Naive thymus-derived CD4-positive, alpha-beta T cell (primary cell): ENCODE measurements around the gene MRPS12. TPM values are rescaled to one million over a fixed set of nuclear protein-coding genes. Genes with fewer than 3 reads are reported as not detected.

Experiments
- ATAC-seq: fragments of 150-1000 bp; cut with Tn5 transposase; 2 replicates; pipeline ENCODE4 v1.10.0; 2021; ENCODE audit warnings: mild to moderate bottlenecking, moderate library complexity
- CTCF ChIA-PET: fragments of 350-600 bp; sonication (Branson Sonifier 250); formaldehyde crosslinking; loops from one replicate; lab custom pipeline; 2021; ENCODE audit warnings: antibody characterized with exemption; lab: Charles Lee
- POLR2A ChIA-PET: fragments of 350-600 bp; sonication (Branson Sonifier 250); formaldehyde crosslinking; loops from one replicate; lab custom pipeline; 2021; ENCODE audit warnings: antibody characterized with exemption, inconsistent platforms; lab: Charles Lee
- DNase-seq, 9 donors: peaks; one replicate each; pipeline versions ENCODE4 v3.0.0 to v3.0.0-alpha.2; 2020 to 2022; ENCODE audit warnings: mixed read lengths in 1 of 9
- H3K27ac ChIP-seq: one replicate; pipeline ENCODE4 v1.7.0; 2013; ENCODE audit warnings: mild to moderate bottlenecking, low read depth, low read length, moderate library complexity
- H3K27me3 ChIP-seq, 2 donors: one replicate each; pipeline ENCODE4 v1.7.0; 2013; ENCODE audit warnings: low read length in 2 of 2, mild to moderate bottlenecking in 2 of 2, moderate library complexity in 2 of 2; ENCODE audit not compliant: control insufficient read depth in 2 of 2, insufficient read depth in 2 of 2
- H3K36me3 ChIP-seq, 3 experiments: 1 replicate in 2 of 3; 2 replicates in 1 of 3; pipeline ENCODE4 v1.7.0; 2013; ENCODE audit warnings: low read length in 3 of 3, mild to moderate bottlenecking in 3 of 3, moderate library complexity in 1 of 3; ENCODE audit not compliant: insufficient read depth in 3 of 3, control insufficient read depth in 2 of 3
- H3K4me1 ChIP-seq, 2 donors: one replicate each; pipeline ENCODE4 v1.7.0; 2013; ENCODE audit warnings: low read length in 2 of 2, mild to moderate bottlenecking in 2 of 2, moderate library complexity in 1 of 2; ENCODE audit not compliant: control insufficient read depth in 2 of 2, insufficient read depth in 2 of 2
- H3K4me3 ChIP-seq: 2 replicates; pipeline ENCODE4 v1.7.0; 2013; ENCODE audit warnings: mild to moderate bottlenecking, low read length
- H3K9me3 ChIP-seq, 3 experiments: 1 replicate in 2 of 3; 2 replicates in 1 of 3; pipeline ENCODE4 v1.7.0; 2013; ENCODE audit warnings: low read length in 3 of 3; ENCODE audit not compliant: control insufficient read depth in 2 of 3
- H3K27ac Mint-ChIP-seq, 9 donors: one replicate each; pipeline ENCODE4 v1.8.0; 2020 to 2022; ENCODE audit warnings: mixed read lengths in 9 of 9, mild to moderate bottlenecking in 8 of 9, moderate library complexity in 5 of 9, inconsistent platforms in 2 of 9
- H3K27me3 Mint-ChIP-seq, 5 donors: one replicate each; pipeline ENCODE4 v1.8.0; 2021 to 2022; ENCODE audit warnings: mixed read lengths in 5 of 5, mild to moderate bottlenecking in 1 of 5
- H3K36me3 Mint-ChIP-seq, 5 donors: one replicate each; pipeline ENCODE4 v1.8.0; 2020 to 2022; ENCODE audit warnings: mixed read lengths in 5 of 5, mild to moderate bottlenecking in 3 of 5, inconsistent platforms in 1 of 5
- H3K4me1 Mint-ChIP-seq, 7 donors: one replicate each; pipeline ENCODE4 v1.8.0; 2020 to 2022; ENCODE audit warnings: mixed read lengths in 7 of 7, mild to moderate bottlenecking in 3 of 7, inconsistent platforms in 1 of 7
- H3K4me3 Mint-ChIP-seq, 10 donors: one replicate each; pipeline ENCODE4 v1.8.0; 2020 to 2022; ENCODE audit warnings: mild to moderate bottlenecking in 10 of 10, mixed read lengths in 10 of 10, moderate library complexity in 6 of 10, inconsistent platforms in 2 of 10
- H3K9me3 Mint-ChIP-seq, 11 donors: one replicate each; pipeline ENCODE4 v1.8.0; 2020 to 2022; ENCODE audit warnings: mixed read lengths in 11 of 11, mild to moderate bottlenecking in 4 of 11, inconsistent platforms in 1 of 11, moderate library complexity in 1 of 11
- intact Hi-C, 2 donors: fragments of 100-400 bp; cut with micrococcal nuclease; formaldehyde crosslinking; loops; one replicate each; pipeline ENCODE4 v1.15.1; 2023
- polyA plus RNA-seq, 2 donors: library from polyadenylated mRNA; unstranded; fragments of 300-500 nt; fragmentation: Illumina TruSeq; gene quantifications; one replicate each; pipeline ENCODE4 v1.2.3, GENCODE V29; 2021
- total RNA-seq, 6 experiments: library from RNA in 5 of 6; stranded (reverse) in 5 of 6; gene quantifications; 1 replicate in 5 of 6; 2 replicates in 1 of 6; pipeline ENCODE4 v1.2.3 and lab custom pipeline; 2021 to 2026

MRPS12 gene
- total and polyA plus RNA-seq, 7 experiments from 2014 or later = 14.0 to 93.4 (median 23.3) TPM

GRCh38 chr19:38920602-38921419 is 9.9 kb upstream of the MRPS12 start:
- POLR2A ChIA-PET = no interaction called here
- no peak overlapping the region for H3K4me3 Mint-ChIP-seq
- Histone ChIP-seq H3K27me3 (no peaks in the 10 kb centered on the region), H3K4me1 (peaks cover 0 to 15% of the 10 kb centered on the region in 2 donors), H3K4me3 (no peak overlapping the region), H3K36me3 (peaks cover 0 to 39% (median 2%) of the 10 kb centered on the region in 3 experiments), H3K27ac (no peak overlapping the region), H3K9me3 (no peaks in the 10 kb centered on the region)
- no peaks in the 10 kb centered on the region for H3K27me3 Mint-ChIP-seq
- CTCF ChIA-PET = no interaction called here
- DNase-seq (no peak), ATAC-seq (no peak)
- H3K27ac Mint-ChIP-seq = no peak overlapping the region
- peaks cover 0 to 22% (median 10%) of the 10 kb centered on the region in 5 donors for H3K36me3 Mint-ChIP-seq
- H3K4me1 Mint-ChIP-seq = peaks cover 0 to 6% (median 0%) of the 10 kb centered on the region in 7 donors
- intact Hi-C loops = no loop called here
- peaks cover 0 to 1% (median 0%) of the 10 kb centered on the region in 11 donors for H3K9me3 Mint-ChIP-seq

DNA sequence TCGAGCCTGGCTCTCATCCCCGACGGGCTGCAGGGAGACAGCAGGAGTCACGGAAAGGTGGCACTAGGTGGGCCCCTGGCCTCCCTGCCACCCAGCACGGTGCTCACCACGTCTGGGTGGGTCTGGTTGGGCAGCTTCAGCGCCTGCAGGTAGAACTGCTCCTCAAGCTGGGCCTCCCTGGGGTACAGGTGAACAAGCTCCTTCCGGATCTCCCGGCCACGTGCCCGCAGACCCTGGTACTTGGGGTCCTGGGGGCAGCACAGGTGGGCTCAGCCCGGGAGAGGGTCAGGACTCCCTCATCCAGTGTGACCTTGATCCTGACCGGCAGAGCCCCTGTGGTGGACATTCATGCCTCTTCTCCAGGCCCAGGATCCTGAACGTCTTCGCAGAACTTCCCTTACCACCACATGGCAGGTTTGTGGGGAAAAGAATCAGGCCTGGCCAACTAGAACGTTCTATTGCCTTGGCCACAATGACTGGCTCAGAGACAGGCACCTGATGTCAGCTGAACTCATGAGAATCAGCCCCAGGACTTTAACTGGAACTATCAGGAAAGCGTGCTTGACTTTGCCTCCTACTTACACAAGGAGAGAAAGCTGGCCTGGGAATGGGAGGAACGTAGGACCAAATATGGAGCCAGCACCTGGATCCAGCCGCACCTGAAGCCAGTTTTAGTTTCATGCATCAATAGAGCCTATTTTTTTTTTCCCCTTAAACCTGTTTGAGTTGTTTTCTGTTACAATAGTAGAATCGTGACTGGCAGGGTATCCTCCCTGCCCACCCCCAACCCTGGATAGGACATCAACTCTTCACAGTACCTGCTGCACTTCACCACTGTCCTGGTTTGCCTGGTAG is 9.1 kb upstream of the MRPS12 start:
- Mint-ChIP-seq H3K9me3 (peaks cover 0 to 1% (median 0%) of the 10 kb centered on the region in 11 donors), H3K27ac (peak overlapping the region in 1 of 9 donors; percentile 46), H3K4me1 (peaks cover 0 to 6% (median 0%) of the 10 kb centered on the region in 7 donors), H3K4me3 (no peak overlapping the region), H3K27me3 (no peaks in the 10 kb centered on the region), H3K36me3 (peaks cover 0 to 22% (median 10%) of the 10 kb centered on the region in 5 donors)
- intact Hi-C loops = no loop called here
- CTCF ChIA-PET = interaction anchor here (0.7 kb wide), 1 partner anchor 37 kb away, joined by 4 read pairs; no protein-coding TSS in a partner anchor
- Histone ChIP-seq H3K27ac (no peak overlapping the region), H3K27me3 (no peaks in the 10 kb centered on the region), H3K9me3 (no peaks in the 10 kb centered on the region), H3K36me3 (peaks cover 0 to 36% (median 2%) of the 10 kb centered on the region in 3 experiments), H3K4me3 (no peak overlapping the region), H3K4me1 (peaks cover 0 to 22% of the 10 kb centered on the region in 2 donors)
- no peak for DNase-seq
- POLR2A ChIA-PET = no interaction called here
- no peak for ATAC-seq

DNA sequence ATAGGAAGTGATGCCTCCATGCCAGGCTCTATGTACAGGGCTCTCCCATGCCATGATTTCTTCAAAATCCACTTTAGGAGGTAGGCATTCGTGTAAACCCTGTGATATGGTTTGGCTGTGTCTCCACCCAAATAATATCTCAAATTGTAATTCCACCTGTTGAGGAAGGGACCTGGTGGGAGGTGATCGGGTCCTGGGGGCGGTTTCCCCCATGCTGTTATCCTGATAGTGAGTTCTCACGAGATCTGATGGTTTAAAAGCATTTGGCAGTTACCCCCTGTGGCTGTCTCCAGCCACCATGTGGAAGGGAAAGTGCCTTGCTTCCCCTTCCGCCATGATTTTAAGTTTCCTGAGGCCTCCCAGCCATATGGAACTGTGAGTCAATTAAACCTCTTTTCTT is 8.3 kb upstream of the MRPS12 start:
- POLR2A ChIA-PET = interaction anchor here (0.7 kb wide), 1 partner anchor 51 kb away, joined by 3 read pairs; no protein-coding TSS in a partner anchor
- no peak overlapping the region for H3K27ac ChIP-seq
- peaks cover 0 to 1% (median 0%) of the 10 kb centered on the region in 11 donors for H3K9me3 Mint-ChIP-seq
- CTCF ChIA-PET = no interaction called here
- intact Hi-C loops = no loop called here
- H3K36me3 ChIP-seq = peaks cover 0 to 36% (median 2%) of the 10 kb centered on the region in 3 experiments
- peaks cover 0 to 28% of the 10 kb centered on the region in 2 donors for H3K4me1 ChIP-seq
- H3K4me3 ChIP-seq = no peak overlapping the region
- H3K36me3 Mint-ChIP-seq = peaks cover 0 to 22% (median 10%) of the 10 kb centered on the region in 5 donors
- ATAC-seq = no peak
- no peak overlapping the region for H3K4me3 Mint-ChIP-seq
- no peak overlapping the region for H3K27ac Mint-ChIP-seq
- peaks cover 0 to 7% (median 0%) of the 10 kb centered on the region in 7 donors for H3K4me1 Mint-ChIP-seq
- H3K27me3 Mint-ChIP-seq = no peaks in the 10 kb centered on the region
- H3K9me3 ChIP-seq = no peaks in the 10 kb centered on the region
- DNase-seq = no peak
- no peaks in the 10 kb centered on the region for H3K27me3 ChIP-seq

DNA sequence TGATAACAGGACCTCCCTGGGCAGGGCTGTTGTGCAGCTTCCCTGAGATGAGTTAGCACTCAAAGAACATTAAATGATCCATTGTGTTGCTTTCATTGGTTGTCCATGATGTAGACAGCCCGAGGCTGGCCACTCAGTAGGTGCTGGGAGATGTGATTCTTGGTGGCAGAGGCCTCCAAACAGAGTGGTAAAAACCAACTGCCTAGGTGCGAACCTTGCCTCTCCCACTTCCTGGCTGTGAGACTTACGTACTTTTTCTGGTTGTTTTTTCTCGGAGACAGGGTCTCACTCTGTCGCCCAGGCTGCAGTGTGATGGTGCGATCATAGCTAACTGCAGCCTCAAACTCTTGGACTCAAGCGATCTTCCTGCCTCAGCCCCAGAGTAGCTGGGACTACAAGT is 6.4 kb upstream of the MRPS12 start:
- ATAC-seq (peak; percentile 82), DNase-seq (no peak)
- Mint-ChIP-seq H3K4me1 (peaks cover 0 to 22% (median 13%) of the 10 kb centered on the region in 7 donors), H3K4me3 (no peak overlapping the region), H3K36me3 (peaks cover 0 to 26% (median 15%) of the 10 kb centered on the region in 5 donors), H3K9me3 (peaks cover 0 to 1% (median 0%) of the 10 kb centered on the region in 11 donors), H3K27me3 (no peaks in the 10 kb centered on the region), H3K27ac (peak overlapping the region in 1 of 9 donors; percentile 36)
- ChIA-PET CTCF (no interaction called here), POLR2A (no interaction called here)
- peaks cover 0 to 36% (median 2%) of the 10 kb centered on the region in 3 experiments for H3K36me3 ChIP-seq
- H3K9me3 ChIP-seq = no peaks in the 10 kb centered on the region
- H3K4me3 ChIP-seq = no peak overlapping the region
- H3K27ac ChIP-seq = no peak overlapping the region
- H3K27me3 ChIP-seq = no peaks in the 10 kb centered on the region
- intact Hi-C loops = no loop called here
- peaks cover 5 to 44% of the 10 kb centered on the region in 2 donors for H3K4me1 ChIP-seq

DNA sequence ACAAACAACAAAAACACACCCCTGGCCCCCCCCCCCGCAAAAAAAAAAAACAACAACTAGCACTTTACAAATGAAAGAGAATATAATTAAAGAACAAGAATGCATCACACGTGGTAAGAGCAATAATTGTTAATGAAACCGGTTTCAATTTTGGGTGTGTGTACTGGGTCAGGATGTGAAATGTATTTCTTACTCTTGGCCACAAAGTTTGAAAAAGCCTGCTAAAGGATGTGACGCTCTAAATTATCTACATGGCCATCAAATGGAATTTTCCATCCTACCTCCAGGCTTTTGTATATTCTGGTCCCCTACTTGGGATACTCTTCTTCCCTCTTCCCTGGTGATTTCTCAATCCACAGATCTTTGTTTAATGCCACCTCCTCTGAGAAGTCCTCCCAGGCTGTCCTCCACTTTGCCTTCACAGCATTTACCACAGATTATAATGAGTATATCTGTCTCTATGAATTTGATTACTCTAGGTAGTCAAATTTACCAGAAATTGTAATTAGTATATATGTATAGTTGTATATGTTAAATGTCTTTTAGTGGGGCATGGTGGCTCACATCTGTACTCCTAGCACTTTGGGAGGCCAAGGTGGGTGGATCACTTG is 2.2 kb upstream of the MRPS12 start:
- Histone ChIP-seq H3K27ac (no peak overlapping the region), H3K9me3 (no peaks in the 10 kb centered on the region), H3K27me3 (no peaks in the 10 kb centered on the region), H3K4me1 (peaks cover 21 to 64% of the 10 kb centered on the region in 2 donors), H3K36me3 (peaks cover 0 to 30% (median 2%) of the 10 kb centered on the region in 3 experiments), H3K4me3 (no peak overlapping the region)
- H3K27ac Mint-ChIP-seq = peak overlapping the region in 5 of 9 donors; percentile 1 to 66 (median 31)
- ChIA-PET CTCF (interaction anchor here (1.0 to 2.9 kb wide), 2 partner anchors 28 to 59 kb away, joined by 6 to 21 read pairs; partner anchors contain the start of genes NFKBIB and SIRT2), POLR2A (interaction anchor here (2.0 to 2.9 kb wide), 3 partner anchors 50 to 526 kb away, joined by 8 to 21 read pairs (median 19); partner anchors contain the start of genes ECH1, FAM98C and RINL)
- intact Hi-C loops = no loop called here
- peaks cover 0 to 5% (median 0%) of the 10 kb centered on the region in 11 donors for H3K9me3 Mint-ChIP-seq
- H3K4me1 Mint-ChIP-seq = peaks cover 21 to 46% (median 35%) of the 10 kb centered on the region in 7 donors
- ATAC-seq = no peak
- H3K27me3 Mint-ChIP-seq = peaks cover 0 to 2% (median 0%) of the 10 kb centered on the region in 5 donors
- no peak for DNase-seq
- H3K4me3 Mint-ChIP-seq = peak overlapping the region in 7 of 10 donors; percentile 3 to 100 (median 37)
- H3K36me3 Mint-ChIP-seq = peaks cover 0 to 23% (median 8%) of the 10 kb centered on the region in 5 donors
